Astrocyte (in vitro differentiated cells and primary cell): ENCODE measurements around the gene DOCK3.

Experiments used
- EZH2 ChIP-seq: IDR thresholded peaks from 2 replicates; pipeline ENCODE4 v1.6.1; 2012; ENCODE audit warnings: mild to moderate bottlenecking, low read length, inconsistent platforms; ENCODE audit not compliant: insufficient read depth
- TF ChIP-seq, protein P1 (sequence below): IDR thresholded peaks from 2 replicates; pipeline ENCODE4 v1.5.1; 2011; ENCODE audit warnings: low read depth, mild to moderate bottlenecking, inconsistent platforms, low read length, moderate library complexity; ENCODE audit not compliant: insufficient read depth

- TF ChIP-seq, protein P1, sequence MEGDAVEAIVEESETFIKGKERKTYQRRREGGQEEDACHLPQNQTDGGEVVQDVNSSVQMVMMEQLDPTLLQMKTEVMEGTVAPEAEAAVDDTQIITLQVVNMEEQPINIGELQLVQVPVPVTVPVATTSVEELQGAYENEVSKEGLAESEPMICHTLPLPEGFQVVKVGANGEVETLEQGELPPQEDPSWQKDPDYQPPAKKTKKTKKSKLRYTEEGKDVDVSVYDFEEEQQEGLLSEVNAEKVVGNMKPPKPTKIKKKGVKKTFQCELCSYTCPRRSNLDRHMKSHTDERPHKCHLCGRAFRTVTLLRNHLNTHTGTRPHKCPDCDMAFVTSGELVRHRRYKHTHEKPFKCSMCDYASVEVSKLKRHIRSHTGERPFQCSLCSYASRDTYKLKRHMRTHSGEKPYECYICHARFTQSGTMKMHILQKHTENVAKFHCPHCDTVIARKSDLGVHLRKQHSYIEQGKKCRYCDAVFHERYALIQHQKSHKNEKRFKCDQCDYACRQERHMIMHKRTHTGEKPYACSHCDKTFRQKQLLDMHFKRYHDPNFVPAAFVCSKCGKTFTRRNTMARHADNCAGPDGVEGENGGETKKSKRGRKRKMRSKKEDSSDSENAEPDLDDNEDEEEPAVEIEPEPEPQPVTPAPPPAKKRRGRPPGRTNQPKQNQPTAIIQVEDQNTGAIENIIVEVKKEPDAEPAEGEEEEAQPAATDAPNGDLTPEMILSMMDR: no peak
- TF ChIP-seq EZH2: no peak
These were observed 202.2 kb downstream of the DOCK3 start for GRCh38 chr3:50876947-50877346.
